Stimulated activated CD4-positive, alpha-beta T cell treated with anti-CD3 and anti-CD28 coated beads, Interleukin-4, amount 100 ng/mL, for 48 hours (primary cell): ENCODE data around the gene PTMA.
"Not testable (repeated sequence)": the region's sequence is repeated elsewhere in the genome, so short reads cannot be mapped to it uniquely, and the experiment has no call there.

ENCODE experiments used
- DNase-seq, 2 donors: peaks; one replicate each; pipeline ENCODE4 v3.0.0-alpha.2; 2020; ENCODE audit warnings: low read depth in 2 of 2

Gene PTMA

DNA sequence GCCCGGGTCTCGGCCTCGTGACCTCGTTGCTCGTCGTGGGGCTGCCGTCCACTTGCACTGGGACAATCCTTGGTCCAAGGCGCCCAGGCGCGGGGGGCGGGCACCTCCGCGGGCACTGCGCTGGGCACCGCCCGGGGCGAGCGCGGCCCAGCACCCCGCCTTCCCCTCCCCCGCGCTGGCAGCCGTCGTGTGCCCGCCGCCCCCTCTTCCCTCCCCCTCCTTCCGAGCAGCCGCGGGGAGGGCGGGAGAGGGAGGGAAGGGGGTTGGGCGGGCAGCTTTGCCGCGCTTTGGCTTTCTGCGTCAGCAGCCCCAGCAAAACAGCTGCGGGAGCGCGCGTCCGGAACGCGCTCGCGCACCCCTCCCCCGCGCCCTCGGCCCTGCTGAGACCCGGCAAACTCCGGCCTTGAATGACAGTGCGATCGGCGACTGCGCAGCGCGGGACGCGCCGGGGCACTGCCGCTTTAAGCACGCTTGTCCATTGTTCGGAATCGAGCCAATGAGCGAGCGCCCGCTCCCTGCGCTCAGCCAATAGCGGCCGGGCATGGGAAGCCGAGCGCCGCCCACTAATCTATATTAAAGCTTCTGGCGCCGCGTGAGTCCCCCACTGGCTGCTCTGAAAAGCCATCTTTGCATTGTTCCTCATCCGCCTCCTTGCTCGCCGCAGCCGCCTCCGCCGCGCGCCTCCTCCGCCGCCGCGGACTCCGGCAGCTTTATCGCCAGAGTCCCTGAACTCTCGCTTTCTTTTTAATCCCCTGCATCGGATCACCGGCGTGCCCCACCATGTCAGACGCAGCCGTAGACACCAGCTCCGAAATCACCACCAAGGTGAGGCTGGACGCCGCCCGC, at the start of gene PTMA:
Gene PTMA, plus strand, starts transcription at position 599 of the 846 bp plus-strand sequence. Its CDS starts 182 bp downstream, at position 781.
- DNase-seq = peak; percentile 97 to 99

GRCh38 chr2:231660073-231660472, 48.3 kb upstream of the PTMA start:
- not testable (repeated sequence) for DNase-seq

DNA sequence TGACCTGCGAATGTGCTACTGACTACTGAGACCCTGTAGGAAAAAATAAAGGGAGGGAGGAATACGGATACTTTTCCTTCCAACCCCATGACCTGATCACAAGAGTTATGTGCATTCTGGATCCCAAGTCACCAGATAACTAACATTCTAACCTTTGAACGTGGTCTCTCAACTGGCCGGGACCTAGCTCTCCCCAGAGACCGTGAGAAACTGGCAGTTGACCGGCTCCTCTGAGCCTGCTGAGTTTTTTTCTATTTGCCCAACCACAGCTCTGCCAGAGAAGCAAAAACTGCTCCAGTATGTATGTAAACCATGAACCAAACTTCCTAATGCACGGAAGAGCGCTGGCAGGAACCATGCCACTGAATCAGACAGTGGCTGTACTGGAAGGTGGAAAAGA, 47.5 kb upstream of the PTMA start:
- no peak for DNase-seq

DNA sequence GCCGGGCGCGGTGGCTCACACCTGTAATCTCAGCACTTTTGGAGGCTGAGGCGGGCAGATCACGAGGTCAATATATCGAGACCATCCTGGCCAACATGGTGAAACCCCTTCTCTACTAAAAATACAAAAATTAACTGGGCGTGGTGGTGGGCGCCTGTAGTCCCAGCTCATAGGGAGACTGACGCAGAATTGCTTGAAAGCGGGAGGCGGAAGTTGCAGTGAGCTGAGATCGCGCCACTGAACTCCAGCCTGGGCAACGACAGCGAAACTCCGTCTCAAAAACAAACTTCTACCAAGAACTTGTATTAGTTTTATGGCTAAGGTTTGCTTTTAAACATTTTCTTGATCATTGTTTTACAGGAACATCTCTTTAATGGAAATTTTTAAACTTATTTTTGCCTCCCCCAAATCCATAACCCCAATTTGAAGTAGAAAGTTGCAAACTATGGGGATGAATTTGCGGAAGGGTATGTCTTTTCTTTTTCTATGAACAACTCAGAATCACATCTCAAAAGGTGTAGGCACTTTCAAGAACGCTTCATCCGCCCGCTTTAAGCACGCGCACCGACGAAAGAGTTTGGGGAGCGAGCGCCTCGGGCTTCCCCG, 46.8 kb upstream of the PTMA start:
- no peak for DNase-seq

DNA sequence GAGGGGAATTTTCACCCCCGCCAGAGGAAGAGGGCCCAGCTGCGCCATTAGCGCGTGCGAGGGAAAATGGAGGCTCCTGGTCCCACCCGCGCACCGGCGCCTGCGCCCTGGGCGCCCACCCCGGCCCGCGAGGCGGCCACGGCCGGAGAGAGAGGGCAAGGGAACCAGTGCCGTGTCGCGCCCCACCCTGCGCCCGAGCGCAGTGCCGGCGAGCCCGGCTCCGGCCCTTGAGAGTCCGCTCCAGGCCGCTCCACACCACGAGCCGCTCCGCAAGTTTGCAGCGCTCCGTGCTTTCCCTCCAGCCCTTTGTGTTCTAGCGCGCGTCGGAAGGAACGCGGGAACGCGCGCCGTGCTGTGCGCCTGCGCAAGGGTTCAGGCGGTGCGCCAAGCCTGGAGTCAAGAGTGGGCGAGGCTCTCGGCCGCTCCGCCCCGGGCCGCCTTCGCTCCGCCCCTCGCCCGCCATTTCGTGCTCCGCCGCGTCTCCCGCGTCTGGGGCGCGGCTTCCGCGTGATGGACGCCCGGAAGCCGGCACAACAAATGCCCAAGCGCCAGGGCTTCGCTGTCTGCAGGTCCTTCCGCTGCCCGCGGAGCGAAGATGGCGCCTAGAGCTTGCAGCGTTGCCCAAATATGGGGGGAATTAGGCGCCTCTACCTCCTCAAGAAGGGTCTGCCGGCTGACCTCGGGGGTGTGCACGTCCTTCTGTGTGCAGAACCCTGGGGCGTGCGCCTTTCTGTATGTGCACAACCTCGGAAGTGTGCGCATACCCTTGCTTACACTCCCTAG, 46.1 kb upstream of the PTMA start:
- DNase-seq = peak; percentile 92

GRCh38 chr2:231662811-231663457, 45.4 kb upstream of the PTMA start:
- no peak for DNase-seq

GRCh38 chr2:231663458-231664212, 44.7 kb upstream of the PTMA start:
- DNase-seq = no peak

DNA sequence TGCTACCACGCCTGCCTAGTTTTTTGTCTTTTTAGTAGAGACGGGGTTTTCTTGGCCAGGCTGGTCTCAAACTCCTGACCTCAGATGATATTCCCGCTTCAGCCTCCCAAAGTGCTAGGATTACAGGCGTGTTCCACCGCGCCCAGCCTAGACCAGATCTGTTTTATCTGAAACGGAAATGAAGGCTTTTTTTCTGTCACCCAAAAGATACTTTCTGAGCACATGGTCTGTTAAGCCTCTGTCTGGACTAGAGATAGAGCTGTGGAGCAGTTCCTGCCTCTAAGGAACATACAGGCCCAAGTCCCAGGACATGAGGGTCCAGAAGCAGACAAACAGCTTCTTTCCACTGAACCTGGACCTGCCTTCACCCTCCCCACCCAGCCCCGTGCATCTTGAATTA, 43.6 kb upstream of the PTMA start:
- DNase-seq = no peak

DNA sequence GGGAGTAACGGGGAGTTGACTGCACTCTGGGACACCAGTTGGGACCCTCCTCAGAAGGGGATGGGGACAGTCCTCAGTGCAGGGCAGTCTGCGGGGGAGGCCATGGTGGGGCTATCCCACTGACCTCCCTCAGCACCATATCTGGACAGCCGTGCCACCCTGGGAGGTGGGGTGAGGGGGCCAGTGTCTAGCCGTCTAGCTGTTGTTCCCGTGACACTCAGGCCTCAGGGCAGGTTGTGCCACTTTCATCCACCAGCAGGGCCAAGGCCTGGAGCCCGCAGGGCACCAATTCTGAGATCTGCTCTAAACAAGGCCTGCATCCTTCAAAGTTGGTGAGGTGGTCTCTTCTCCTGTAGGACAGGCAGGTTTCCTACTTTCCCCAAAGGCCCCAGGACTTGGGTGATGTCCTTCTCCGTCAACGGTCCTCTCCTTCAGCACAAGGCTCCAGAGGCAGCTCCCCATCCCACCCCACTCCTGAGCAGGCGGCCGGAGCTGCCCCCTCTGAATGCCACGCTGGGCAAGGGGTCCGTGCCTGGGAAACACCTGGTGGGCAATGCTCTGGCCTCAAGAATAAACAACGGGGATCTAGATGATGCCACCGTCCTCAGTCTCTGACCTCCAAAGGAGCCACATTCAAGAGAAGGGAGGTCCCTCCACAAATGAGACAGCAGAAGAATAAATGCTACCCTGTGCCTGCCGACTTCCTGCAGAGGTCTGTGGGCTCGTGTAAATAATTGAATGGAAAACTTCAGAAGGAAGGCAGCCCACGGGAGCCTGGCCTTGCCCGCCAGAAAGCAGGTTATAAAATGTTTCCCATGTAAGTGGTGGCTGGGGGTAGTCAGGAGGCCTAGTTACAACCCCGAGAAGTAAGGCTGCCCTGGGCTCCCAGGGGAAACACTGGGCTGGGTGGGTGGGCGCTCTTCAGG, 42.8 kb upstream of the PTMA start:
- no peak for DNase-seq

DNA sequence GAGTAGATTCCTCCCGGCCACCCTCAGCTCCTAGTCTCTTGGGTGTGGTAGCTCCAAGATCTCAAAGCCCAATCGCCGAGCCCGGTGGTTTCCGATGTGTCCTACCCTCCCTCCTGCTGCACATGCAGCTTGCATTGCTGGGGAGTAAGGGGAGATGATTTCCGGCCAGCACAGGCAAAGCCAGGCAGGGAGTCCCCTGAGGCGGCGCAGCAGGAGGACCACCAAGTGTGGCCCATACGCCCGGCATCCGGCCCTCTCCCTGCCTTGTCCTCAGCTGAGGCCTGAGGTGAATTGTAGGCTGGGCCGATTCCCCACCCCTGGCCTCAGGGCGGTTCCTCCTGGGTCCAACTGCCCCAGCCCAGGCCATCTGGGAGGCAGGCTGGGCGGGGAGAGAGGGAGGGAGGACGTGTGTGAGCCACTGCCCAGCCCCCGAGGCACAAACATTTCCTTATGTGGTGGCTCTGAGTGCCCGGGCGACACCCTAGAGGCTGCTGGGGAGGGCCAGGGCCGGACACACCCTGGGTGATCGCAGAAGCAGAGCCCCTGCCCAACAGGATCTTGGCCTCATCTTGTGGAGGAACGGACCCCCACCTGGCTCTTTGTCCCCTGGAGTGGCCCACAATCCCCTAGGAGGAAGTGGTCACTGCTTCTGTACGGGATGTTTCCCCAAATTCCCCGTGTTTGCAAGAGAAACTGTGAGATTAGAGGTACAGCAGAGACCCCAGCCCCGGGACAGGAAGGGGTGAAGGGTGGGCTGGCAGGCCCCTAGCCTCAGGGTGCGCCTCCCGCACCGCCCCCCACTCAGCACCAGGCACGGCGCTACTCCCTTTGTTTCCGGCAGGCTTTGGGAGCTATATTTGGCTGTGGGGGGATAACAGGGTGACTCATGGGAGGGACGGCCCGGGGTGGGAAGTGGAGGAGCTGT, 41.9 kb upstream of the PTMA start:
- DNase-seq = no peak

GRCh38 chr2:231667096-231667427, 41.3 kb upstream of the PTMA start:
- DNase-seq = no peak

DNA sequence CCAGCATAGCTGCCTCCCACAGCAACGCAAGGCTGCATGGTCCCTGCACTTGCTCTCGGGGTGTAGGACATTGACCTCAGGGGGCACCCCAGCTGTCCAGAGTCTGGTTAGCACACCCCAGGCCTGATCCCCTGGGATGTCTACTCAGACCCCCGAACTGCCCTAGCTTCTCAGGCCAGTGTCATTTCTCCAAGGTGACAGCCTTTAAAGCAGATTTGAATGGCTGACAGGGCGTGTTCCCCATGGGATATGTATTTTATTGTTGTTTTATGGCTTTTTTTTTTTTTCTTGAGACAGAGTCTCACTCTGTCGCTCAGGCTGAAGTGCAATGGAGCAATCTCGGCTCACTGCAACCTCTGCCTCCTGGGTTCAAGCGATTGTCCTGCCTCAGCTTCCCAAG, 40.8 kb upstream of the PTMA start:
- DNase-seq = no peak

- DNase-seq = no peak
Observed at GRCh38 chr2:231668981-231669380, 39.3 kb upstream of the PTMA start.

- DNase-seq = no peak
Observed at GRCh38 chr2:231671270-231672050, 36.9 kb upstream of the PTMA start.

GRCh38 chr2:231672617-231673347, 35.5 kb upstream of the PTMA start:
- no peak for DNase-seq

- DNase-seq = no peak
Observed at GRCh38 chr2:231673348-231673770, 35.0 kb upstream of the PTMA start.

DNA sequence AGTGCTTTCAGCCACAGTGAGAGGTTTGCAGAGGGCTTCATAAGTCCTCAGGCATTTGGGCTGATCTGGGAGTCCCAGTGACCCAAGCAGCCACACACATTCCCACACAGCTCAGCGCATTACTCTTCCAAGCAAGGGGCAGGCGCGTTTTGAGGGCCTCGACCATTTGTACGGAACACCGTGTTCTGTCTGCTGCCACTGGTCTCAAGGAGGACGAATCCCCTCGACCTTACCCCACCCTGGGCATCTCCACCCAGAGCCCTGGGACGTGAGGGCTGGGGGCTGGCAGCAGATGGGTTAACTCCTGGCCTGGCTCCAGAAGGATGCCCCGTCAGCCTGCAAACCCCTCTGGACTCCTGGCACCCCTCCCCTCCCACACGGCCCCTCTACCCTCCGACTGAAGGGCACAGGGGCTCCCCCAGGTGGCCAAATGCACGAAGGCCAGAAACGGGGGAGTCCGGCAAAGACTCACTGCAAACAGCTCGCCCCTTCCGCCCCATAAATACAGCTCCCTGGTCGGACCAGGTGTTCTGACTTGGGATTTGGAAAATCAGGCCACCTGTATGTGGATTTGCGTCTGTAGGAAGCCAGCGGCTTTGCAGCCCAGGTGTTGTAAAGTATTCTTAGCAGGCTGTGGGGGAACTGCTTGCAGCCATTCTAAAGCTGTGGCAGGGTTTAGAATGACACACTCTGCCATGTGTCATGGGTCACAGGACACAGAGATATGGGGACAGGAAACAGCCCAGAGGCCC, 33.6 kb upstream of the PTMA start:
- peak; percentile 58 to 60 for DNase-seq
